MM.1S (cell line): Measurements from ENCODE around the gene MYRFL.

Source experiments
- DNase-seq: peaks from one replicate; pipeline ENCODE4 v3.0.0-alpha.2; 2015
- H2AFZ ChIP-seq: fragments of 300-600 bp; sonication (generic); 2 replicates; pipeline ENCODE4 v1.6.0; 2016; ENCODE audit warnings: antibody characterized with exemption, low read length
- H3F3A ChIP-seq: fragments of 300-600 bp; sonication (generic); 2 replicates; pipeline ENCODE4 v1.6.1; 2016; ENCODE audit warnings: mild to moderate bottlenecking, antibody characterized with exemption, low read length, moderate library complexity, mixed read lengths; ENCODE audit not compliant: insufficient read depth
- H3K27ac ChIP-seq: fragments of 300-600 bp; sonication (generic); 2 replicates; pipeline ENCODE4 v1.5.1; 2016; ENCODE audit warnings: mild to moderate bottlenecking, low read length
- H3K27me3 ChIP-seq: fragments of 300-600 bp; sonication (generic); replicated peaks from 2 replicates; pipeline ENCODE4 v1.6.0; 2016; ENCODE audit warnings: low read length; ENCODE audit not compliant: insufficient read depth
- H3K36me3 ChIP-seq: fragments of 300-600 bp; sonication (generic); replicated peaks from 2 replicates; pipeline ENCODE4 v1.6.1; 2016; ENCODE audit warnings: mild to moderate bottlenecking, low read length, mixed read lengths; ENCODE audit not compliant: insufficient read depth
- H3K4me1 ChIP-seq: fragments of 300-600 bp; sonication (generic); 2 replicates; pipeline ENCODE4 v1.6.1; 2016; ENCODE audit warnings: low read length, mixed read lengths
- H3K4me2 ChIP-seq: fragments of 300-600 bp; sonication (generic); 2 replicates; pipeline ENCODE4 v1.6.0; 2016; ENCODE audit warnings: low read depth, low read length
- H3K4me3 ChIP-seq: fragments of 300-600 bp; sonication (generic); 2 replicates; pipeline ENCODE4 v1.5.1; 2016; ENCODE audit warnings: low read length, mixed read lengths
- H3K79me2 ChIP-seq: fragments of 300-600 bp; sonication (generic); 2 replicates; pipeline ENCODE4 v1.6.1; 2016; ENCODE audit warnings: mixed run types, low read length, mixed read lengths
- H3K9ac ChIP-seq: fragments of 300-600 bp; sonication (generic); 2 replicates; pipeline ENCODE4 v1.6.1; 2016; ENCODE audit warnings: low read length, mixed read lengths
- H3K9me2 ChIP-seq: fragments of 300-600 bp; sonication (generic); replicated peaks from 2 replicates; pipeline ENCODE4 v1.6.1; 2016; ENCODE audit warnings: mild to moderate bottlenecking, low read length, mixed read lengths; ENCODE audit not compliant: insufficient read depth
- H3K9me3 ChIP-seq: fragments of 300-600 bp; sonication (generic); replicated peaks from 2 replicates; pipeline ENCODE4 v1.6.1; 2016; ENCODE audit warnings: mild to moderate bottlenecking, low read length, mixed read lengths; ENCODE audit not compliant: insufficient read depth
- H4K20me1 ChIP-seq: fragments of 300-600 bp; sonication (generic); 2 replicates; pipeline ENCODE4 v1.6.1; 2016; ENCODE audit warnings: mild to moderate bottlenecking, low read length, moderate library complexity, mixed read lengths; ENCODE audit not compliant: insufficient read depth
- CTCF ChIP-seq: fragments of 300-600 bp; sonication (generic); IDR thresholded peaks from 2 replicates; pipeline ENCODE4 v1.5.1; 2016; ENCODE audit warnings: antibody characterized with exemption, low read length, mixed read lengths
- EZH2 ChIP-seq: fragments of 300-600 bp; sonication (generic); optimal IDR thresholded peaks from 2 replicates; pipeline ENCODE3; 2017; ENCODE audit warnings: low read depth, mild to moderate bottlenecking, antibody characterized with exemption, low read length, mixed read lengths
- EZH2phosphoT487 ChIP-seq: fragments of 300-600 bp; sonication (generic); IDR thresholded peaks from 2 replicates; pipeline ENCODE4 v1.6.1; 2018; ENCODE audit warnings: antibody characterized with exemption, low read length

MYRFL gene

GRCh38 chr12:69816082-69816481 lies 8.9 kb upstream of the MYRFL start:
- Histone ChIP-seq H3F3A (0 out of 2 replicates have a peak, but pooled peaks cover 8% of the 10 kb centered on the region), H3K27me3 (no peaks in the 10 kb centered on the region), H3K27ac (no peak overlapping the region), H3K4me3 (no peak overlapping the region), H3K4me1 (peaks cover 20% of the 10 kb centered on the region), H3K36me3 (0 out of 2 replicates have a peak, but pooled peaks cover 5% of the 10 kb centered on the region), H3K9ac (no peak overlapping the region), H2AFZ (no peak overlapping the region), H3K79me2 (no peaks in the 10 kb centered on the region), H3K9me2 (no peaks in the 10 kb centered on the region), H4K20me1 (no peaks in the 10 kb centered on the region), H3K4me2 (peak overlapping the region; percentile 28; the same call in 1 of the 2 replicates), H3K9me3 (no peaks in the 10 kb centered on the region)
- DNase-seq: peak; percentile 13
- TF ChIP-seq EZH2phosphoT487: no peak
- TF ChIP-seq CTCF: no peak
- TF ChIP-seq EZH2: no peak

- no peak for DNase-seq
Measured at GRCh38 chr12:69821032-69821455, 4.0 kb upstream of the MYRFL start.

GRCh38 chr12:69821456-69822159 lies 3.4 kb upstream of the MYRFL start:
- H3F3A ChIP-seq: no peaks in the 10 kb centered on the region
- no peak overlapping the region for H3K9ac ChIP-seq
- H3K9me3 ChIP-seq: no peaks in the 10 kb centered on the region
- no peak overlapping the region for H3K4me3 ChIP-seq
- no peaks in the 10 kb centered on the region for H4K20me1 ChIP-seq
- no peaks in the 10 kb centered on the region for H3K27me3 ChIP-seq
- H3K9me2 ChIP-seq: no peaks in the 10 kb centered on the region
- H3K4me1 ChIP-seq: peaks cover 2% of the 10 kb centered on the region; the same call in 1 of the 2 replicates
- H3K36me3 ChIP-seq: 0 out of 2 replicates have a peak, but pooled peaks cover 3% of the 10 kb centered on the region
- no peak overlapping the region for H3K4me2 ChIP-seq
- DNase-seq: no peak
- H2AFZ ChIP-seq: no peak overlapping the region
- H3K27ac ChIP-seq: no peak overlapping the region
- H3K79me2 ChIP-seq: no peaks in the 10 kb centered on the region
- no peak for TF ChIP-seq EZH2
- TF ChIP-seq CTCF: no peak
- no peak for TF ChIP-seq EZH2phosphoT487

More at GRCh38 chr12:69821032-69821455, 4.0 kb upstream of the MYRFL start:
- Histone ChIP-seq H3K9ac (no peak overlapping the region), H3F3A (0 out of 2 replicates have a peak, but pooled peaks cover 2% of the 10 kb centered on the region), H3K36me3 (0 out of 2 replicates have a peak, but pooled peaks cover 5% of the 10 kb centered on the region), H2AFZ (no peak overlapping the region), H3K27ac (no peak overlapping the region), H3K9me2 (no peaks in the 10 kb centered on the region), H3K4me1 (peaks cover 7% of the 10 kb centered on the region), H3K27me3 (no peaks in the 10 kb centered on the region), H3K4me2 (no peak overlapping the region), H3K4me3 (no peak overlapping the region), H3K79me2 (no peaks in the 10 kb centered on the region), H3K9me3 (no peaks in the 10 kb centered on the region), H4K20me1 (no peaks in the 10 kb centered on the region)
- TF ChIP-seq EZH2phosphoT487: no peak
- no peak for TF ChIP-seq CTCF
- no peak for TF ChIP-seq EZH2
